Gastrocnemius medialis (tissue), 4 donors: ENCODE data around the gene ZFHX3. TPM values are rescaled to one million over a fixed set of nuclear protein-coding genes. Genes with fewer than 3 reads are reported as not detected.
"Not testable (repeated sequence)": the region's sequence is repeated elsewhere in the genome, so short reads cannot be mapped to it uniquely, and the experiment has no call there.

ENCODE experiments used
- ATAC-seq, 2 donors: fragments of 150-250 bp; one replicate each; pipeline ENCODE4 v1.9.1; 2016
- DNase-seq, 2 donors: peaks; one replicate each; pipeline ENCODE4 v3.0.0-alpha.2; 2019
- H3K27ac ChIP-seq, 4 donors: fragments of 200-600 bp; sonication (generic); 1 replicate in 1 of 4; 2 replicates in 3 of 4; pipeline ENCODE4 v1.5.1; 2016 to 2018; ENCODE audit warnings: mild to moderate bottlenecking in 2 of 4, moderate library complexity in 1 of 4
- H3K27me3 ChIP-seq, 3 donors: fragments of 200-600 bp; sonication (generic) in 2 of 3; 1 replicate in 1 of 3; 2 replicates in 2 of 3; pipeline versions ENCODE4 v1.5.1 to v1.6.0; 2016 to 2019; ENCODE audit warnings: mild to moderate bottlenecking in 1 of 3, moderate library complexity in 1 of 3
- H3K36me3 ChIP-seq, 2 donors: fragments of 200-600 bp; sonication (generic) in 1 of 2; one replicate each; pipeline ENCODE4 v1.5.1; 2017 to 2018
- H3K4me1 ChIP-seq, 2 donors: fragments of 200-600 bp; sonication (generic) in 1 of 2; one replicate each; pipeline ENCODE4 v1.5.1; 2016 to 2017; ENCODE audit warnings: mild to moderate bottlenecking in 2 of 2
- H3K4me3 ChIP-seq, 4 donors: fragments of 200-600 bp; sonication (generic) in 3 of 4; 1 replicate in 1 of 4; 2 replicates in 3 of 4; pipeline ENCODE4 v1.5.1; 2016 to 2019; ENCODE audit warnings: mild to moderate bottlenecking in 2 of 4
- H3K9me3 ChIP-seq, 3 donors: fragments of 200-600 bp; sonication (generic) in 2 of 3; 1 replicate in 1 of 3; 2 replicates in 2 of 3; pipeline ENCODE4 v1.5.1; 2016 to 2019
- CTCF ChIP-seq, 5 experiments: fragments of 450-650 bp in 3 of 5; fragments of 200-600 bp in 2 of 5; sonication (generic) in 2 of 5; IDR thresholded peaks in 4 of 5; conservative IDR thresholded peaks in 1 of 5; 1 replicate in 4 of 5; 2 replicates in 1 of 5; pipeline ENCODE4 v1.5.1; 2016 to 2019; ENCODE audit warnings: antibody characterized with exemption in 5 of 5, mild to moderate bottlenecking in 3 of 5, moderate library complexity in 3 of 5
- POLR2A ChIP-seq, 2 donors: fragments of 450-650 bp; IDR thresholded peaks; one replicate each; pipeline ENCODE4 v1.6.1; 2017; ENCODE audit warnings: antibody characterized with exemption in 2 of 2, mild to moderate bottlenecking in 2 of 2, moderate library complexity in 2 of 2
- in situ Hi-C, 4 donors: fragments of 200-750 bp; cut with MboI; loops; one replicate each; pipeline versions ENCODE4 v1.15.0 to v1.8.0; 2017; ENCODE audit warnings: low sequenced_read_pairs in 4 of 4
- intact Hi-C: fragments of 100-400 bp; cut with DNase I; formaldehyde crosslinking; loops from one replicate; pipeline ENCODE4 v1.15.1; 2023; ENCODE audit warnings: low total_unique reads
- total RNA-seq, 4 donors: library from RNA; depleted of rRNA; stranded (reverse); fragments of >200 nt; gene quantifications; one replicate each; pipeline versions ENCODE4 v1.1.0 to v1.2.3, GENCODE V29; 2016

The ZFHX3 gene
- total RNA-seq, 4 donors from 2014 or later, result 14.0 to 28.5 (median 27.3) TPM

DNA sequence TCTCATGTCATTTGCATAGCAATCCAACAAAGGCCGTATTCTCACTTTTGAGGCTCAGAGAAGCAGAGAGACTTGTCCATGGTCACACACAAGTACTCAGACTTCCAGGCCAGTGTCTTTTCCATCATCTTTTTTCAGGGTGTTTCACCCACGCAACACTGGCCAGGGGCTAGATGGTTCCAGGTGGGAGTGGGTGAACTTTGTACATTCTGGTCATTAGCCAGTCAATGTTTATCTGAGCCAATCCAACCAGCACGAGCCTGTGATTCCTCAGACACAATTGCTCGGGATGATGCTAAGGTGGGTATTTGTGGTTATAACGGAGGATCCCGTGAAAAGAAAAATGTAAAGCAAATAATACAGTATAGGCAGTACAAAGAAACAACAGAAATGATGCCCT, 56.3 kb downstream of the ZFHX3 start:
- Histone ChIP-seq H3K36me3 (no peaks in the 10 kb centered on the region), H3K4me3 (no peak overlapping the region), H3K27ac (peak overlapping the region; percentile 89 to 99 (median 96)), H3K27me3 (no peaks in the 10 kb centered on the region), H3K9me3 (no peaks in the 10 kb centered on the region), H3K4me1 (peaks cover 96 to 97% of the 10 kb centered on the region in 2 donors)
- DNase-seq (no peak), ATAC-seq (no peak)
- TF ChIP-seq POLR2A (IDR thresholded peaks at IDR 0.05), result no peak
- no peak for TF ChIP-seq CTCF (IDR thresholded peaks at IDR 0.05 in 4 of 5, conservative IDR thresholded peaks at IDR 0.05 in 1 of 5)
- in situ Hi-C loops, result no loop called here
- intact Hi-C loops, result loop anchor here (2.0 kb wide), 3 partner anchors 15 to 77 kb away; no protein-coding TSS in a partner anchor

DNA sequence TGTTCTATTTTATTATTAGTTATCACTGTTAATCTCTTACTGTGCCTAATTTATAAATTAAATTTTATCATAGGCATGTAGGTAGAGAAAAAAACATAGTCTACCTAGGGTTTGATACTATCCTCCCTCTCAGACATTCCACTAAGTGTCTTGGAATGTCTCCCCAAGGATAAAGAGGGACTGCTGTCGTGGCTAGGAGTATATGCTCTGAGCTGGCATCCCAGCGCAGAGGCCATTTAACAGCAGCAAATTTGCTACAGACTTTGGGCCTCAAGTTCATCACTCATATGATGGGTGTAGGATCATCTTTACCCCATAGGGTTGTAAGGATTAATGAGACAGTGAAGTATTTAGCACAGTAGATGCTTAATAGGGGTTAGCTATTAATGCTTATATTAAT, 56.7 kb downstream of the ZFHX3 start:
- Histone ChIP-seq H3K27ac (peak overlapping the region; percentile 89 to 99 (median 96)), H3K9me3 (no peaks in the 10 kb centered on the region), H3K36me3 (no peaks in the 10 kb centered on the region), H3K4me3 (no peak overlapping the region), H3K27me3 (no peaks in the 10 kb centered on the region), H3K4me1 (peaks cover 96 to 97% of the 10 kb centered on the region in 2 donors)
- ATAC-seq, result no peak
- in situ Hi-C loops, result no loop called here
- intact Hi-C loops, result loop anchor here (2.0 kb wide), 2 partner anchors 16 to 36 kb away; no protein-coding TSS in a partner anchor
- DNase-seq, result no peak
- TF ChIP-seq POLR2A (IDR thresholded peaks at IDR 0.05), result no peak
- no peak for TF ChIP-seq CTCF (IDR thresholded peaks at IDR 0.05 in 4 of 5, conservative IDR thresholded peaks at IDR 0.05 in 1 of 5)

DNA sequence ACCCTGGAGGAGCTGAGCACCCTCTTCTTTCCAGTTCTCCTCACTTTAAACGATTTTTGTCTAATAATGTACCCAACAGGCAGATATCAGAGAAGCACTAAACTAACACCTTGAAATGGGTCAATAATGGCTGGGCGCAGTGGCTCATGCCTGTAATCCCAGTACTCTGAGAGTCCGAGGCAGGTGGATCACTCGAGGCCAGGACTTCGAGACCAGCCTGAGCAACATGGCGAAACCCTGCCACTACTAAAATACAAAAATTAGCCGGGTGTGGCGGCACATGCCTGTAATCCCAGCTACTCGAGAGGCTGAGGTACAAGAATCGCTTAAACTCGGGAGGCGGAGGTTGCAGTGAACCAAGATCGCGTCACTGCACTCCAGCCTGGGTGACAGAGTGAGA, 57.4 kb downstream of the ZFHX3 start:
- no peaks in the 10 kb centered on the region for H3K9me3 ChIP-seq
- H3K27me3 ChIP-seq, result no peaks in the 10 kb centered on the region
- H3K27ac ChIP-seq, result peak overlapping the region; percentile 89 to 99 (median 96)
- peaks cover 96 to 97% of the 10 kb centered on the region in 2 donors for H3K4me1 ChIP-seq
- H3K36me3 ChIP-seq, result no peaks in the 10 kb centered on the region
- no peak for TF ChIP-seq CTCF (IDR thresholded peaks at IDR 0.05 in 4 of 5, conservative IDR thresholded peaks at IDR 0.05 in 1 of 5)
- no peak for TF ChIP-seq POLR2A (IDR thresholded peaks at IDR 0.05)
- DNase-seq (no peak), ATAC-seq (no peak)
- H3K4me3 ChIP-seq, result peak overlapping the region in 1 of 4 donors; percentile 20
- in situ Hi-C loops (no loop called here), intact Hi-C loops (loop anchor here (2.0 kb wide), 2 partner anchors 16 to 36 kb away; no protein-coding TSS in a partner anchor)

DNA sequence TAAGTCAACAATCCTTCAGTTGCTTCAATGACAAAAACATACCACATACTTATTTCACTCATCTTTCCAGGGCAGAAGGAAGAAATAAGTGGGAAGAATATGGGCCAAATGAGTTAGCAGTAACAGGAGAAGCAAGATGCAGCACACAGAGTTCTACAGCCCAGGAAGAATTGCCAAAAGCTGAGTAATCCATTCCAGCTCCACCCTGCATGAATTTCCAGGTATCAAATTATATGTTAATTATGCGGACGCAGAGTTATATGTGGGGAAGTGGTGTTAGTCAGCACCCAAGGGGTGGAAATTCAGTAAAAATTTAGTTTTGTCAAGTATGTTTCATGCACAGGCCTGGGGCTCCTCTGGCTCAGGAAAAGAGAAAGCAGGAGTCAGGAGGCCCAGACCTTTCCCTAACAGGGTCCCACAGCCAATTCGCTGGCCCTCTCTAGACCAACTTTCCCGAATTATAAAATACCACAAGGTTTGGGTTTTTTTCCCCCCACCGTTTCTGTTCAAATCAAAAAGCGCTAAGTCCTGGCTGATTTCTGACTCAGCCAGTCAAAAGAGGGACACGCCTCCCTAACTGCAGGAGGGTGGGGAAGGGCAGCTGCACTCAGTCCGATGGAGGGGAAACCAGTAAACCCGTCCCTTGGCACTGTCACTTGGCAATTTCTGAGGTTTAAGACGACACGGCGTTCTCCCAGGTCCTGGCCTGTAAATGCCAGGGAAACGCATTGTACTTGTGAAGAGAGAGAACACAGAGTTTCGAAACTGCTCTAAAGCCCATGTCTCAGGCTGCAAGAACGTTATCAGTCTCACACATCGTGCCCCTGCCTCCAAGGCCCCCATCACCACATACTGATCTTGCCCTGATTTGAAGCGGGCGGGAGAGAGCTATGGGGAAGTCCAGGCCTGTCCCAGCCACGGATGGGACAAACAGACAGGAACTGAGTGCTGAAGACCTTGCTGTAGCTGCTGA, 58.1 kb downstream of the ZFHX3 start:
- Histone ChIP-seq H3K4me1 (peaks cover 92 to 95% of the 10 kb centered on the region in 2 donors), H3K4me3 (peak overlapping the region; percentile 23 to 41 (median 36))
- intact Hi-C loops, result loop anchor here (2.0 to 5.0 kb wide), 3 partner anchors 17 to 158 kb away; no protein-coding TSS in a partner anchor

GRCh38 chr16:72989203-72989578, 58.7 kb downstream of the ZFHX3 start:
- H3K27ac ChIP-seq, result peak overlapping the region; percentile 89 to 99 (median 96)
- DNase-seq, result peak; percentile 40 to 84
- not testable (repeated sequence) for H3K9me3 ChIP-seq, H3K4me3 ChIP-seq, H3K36me3 ChIP-seq, ATAC-seq, H3K27me3 ChIP-seq
- peaks cover 92 to 95% of the 10 kb centered on the region in 2 donors for H3K4me1 ChIP-seq
- in situ Hi-C loops, result loop anchor here in 2 of 4 donors (5.0 kb wide), 1 partner anchor 63 kb away; no protein-coding TSS in a partner anchor
- intact Hi-C loops, result loop anchor here (5.0 kb wide), 1 partner anchor 157 kb away; no protein-coding TSS in a partner anchor

More for the DNA sequence above, 58.1 kb downstream of the ZFHX3 start:
- ATAC-seq (peak; percentile 61 to 66), DNase-seq (peak; percentile 97 to 99)
- in situ Hi-C loops, result loop anchor here in 2 of 4 donors (5.0 kb wide), 1 partner anchor 62 kb away; no protein-coding TSS in a partner anchor
- Histone ChIP-seq H3K9me3 (no peaks in the 10 kb centered on the region), H3K27me3 (no peaks in the 10 kb centered on the region), H3K27ac (peak overlapping the region; percentile 89 to 99 (median 96)), H3K36me3 (no peaks in the 10 kb centered on the region)
- TF ChIP-seq POLR2A (IDR thresholded peaks at IDR 0.05) (peak; percentile 34 to 64), CTCF (IDR thresholded peaks at IDR 0.05 in 4 of 5, conservative IDR thresholded peaks at IDR 0.05 in 1 of 5) (no peak)
